ENCODE data around the gene PCGF5.
"Not testable (repeated sequence)": the region's sequence is repeated elsewhere in the genome, so short reads cannot be mapped to it uniquely, and the experiment has no call there.

The PCGF5 gene

GRCh38 chr10:91284486-91285090 lies 64.1 kb downstream of the PCGF5 start:
- no peak for DNase-seq (ENCODE audit: low spot score)
- H3K27ac Mint-ChIP-seq = no peak overlapping the region
- H3K9me3 Mint-ChIP-seq = no peaks in the 10 kb centered on the region
- H3K27me3 Mint-ChIP-seq (ENCODE audit: low read depth) = no peaks in the 10 kb centered on the region
- H3K36me3 Mint-ChIP-seq (ENCODE audit: low read depth) = peaks cover 5% of the 10 kb centered on the region
- no peaks in the 10 kb centered on the region for H3K4me1 Mint-ChIP-seq (ENCODE audit: low read depth)
- no peak overlapping the region for H3K4me3 Mint-ChIP-seq

GRCh38 chr10:91286572-91286971 lies 66.1 kb downstream of the PCGF5 start:
- Mint-ChIP-seq H3K9me3 (no peaks in the 10 kb centered on the region), H3K4me1 (ENCODE audit: low read depth) (no peaks in the 10 kb centered on the region), H3K27ac (no peak overlapping the region), H3K4me3 (no peak overlapping the region), H3K27me3 (ENCODE audit: low read depth) (no peaks in the 10 kb centered on the region), H3K36me3 (ENCODE audit: low read depth) (peaks cover 3% of the 10 kb centered on the region)
- DNase-seq (ENCODE audit: low spot score) = no peak

GRCh38 chr10:91287276-91287675 lies 66.8 kb downstream of the PCGF5 start:
- Mint-ChIP-seq H3K9me3 (no peaks in the 10 kb centered on the region), H3K36me3 (ENCODE audit: low read depth) (peaks cover 2% of the 10 kb centered on the region), H3K27ac (no peak overlapping the region), H3K4me3 (no peak overlapping the region), H3K4me1 (ENCODE audit: low read depth) (no peaks in the 10 kb centered on the region), H3K27me3 (ENCODE audit: low read depth) (no peaks in the 10 kb centered on the region)
- no peak for DNase-seq (ENCODE audit: low spot score)

GRCh38 chr10:91287912-91288311 lies 67.4 kb downstream of the PCGF5 start:
- no peaks in the 10 kb centered on the region for H3K36me3 Mint-ChIP-seq (ENCODE audit: low read depth)
- H3K4me1 Mint-ChIP-seq (ENCODE audit: low read depth) = no peaks in the 10 kb centered on the region
- H3K27ac Mint-ChIP-seq = no peak overlapping the region
- H3K4me3 Mint-ChIP-seq = no peak overlapping the region
- no peaks in the 10 kb centered on the region for H3K27me3 Mint-ChIP-seq (ENCODE audit: low read depth)
- no peaks in the 10 kb centered on the region for H3K9me3 Mint-ChIP-seq
- DNase-seq (ENCODE audit: low spot score) = no peak

- no peak for DNase-seq (ENCODE audit: low spot score)
- H3K4me1 Mint-ChIP-seq (ENCODE audit: low read depth) = no peaks in the 10 kb centered on the region
- H3K36me3 Mint-ChIP-seq (ENCODE audit: low read depth) = no peaks in the 10 kb centered on the region
- no peak overlapping the region for H3K4me3 Mint-ChIP-seq
- no peaks in the 10 kb centered on the region for H3K9me3 Mint-ChIP-seq
- H3K27ac Mint-ChIP-seq = no peak overlapping the region
- peaks cover 2% of the 10 kb centered on the region for H3K27me3 Mint-ChIP-seq (ENCODE audit: low read depth)
Observed at GRCh38 chr10:91289305-91289704, 68.8 kb downstream of the PCGF5 start.

GRCh38 chr10:91290607-91291006 lies 70.1 kb downstream of the PCGF5 start:
- H3K4me1 Mint-ChIP-seq (ENCODE audit: low read depth) = no peaks in the 10 kb centered on the region
- H3K27me3 Mint-ChIP-seq (ENCODE audit: low read depth) = peaks cover 11% of the 10 kb centered on the region
- no peak overlapping the region for H3K27ac Mint-ChIP-seq

GRCh38 chr10:91294134-91294906 lies 73.9 kb downstream of the PCGF5 start:
- no peaks in the 10 kb centered on the region for H3K36me3 Mint-ChIP-seq (ENCODE audit: low read depth)
- peaks cover 21% of the 10 kb centered on the region for H3K27me3 Mint-ChIP-seq (ENCODE audit: low read depth)
- no peak overlapping the region for H3K27ac Mint-ChIP-seq
- peaks cover 10% of the 10 kb centered on the region for H3K4me1 Mint-ChIP-seq (ENCODE audit: low read depth)
- no peak for DNase-seq (ENCODE audit: low spot score)
- no peaks in the 10 kb centered on the region for H3K9me3 Mint-ChIP-seq
- H3K4me3 Mint-ChIP-seq = no peak overlapping the region

More at GRCh38 chr10:91290607-91291006, 70.1 kb downstream of the PCGF5 start:
- no peak overlapping the region for H3K4me3 Mint-ChIP-seq
- no peaks in the 10 kb centered on the region for H3K9me3 Mint-ChIP-seq
- DNase-seq (ENCODE audit: low spot score) = no peak
- no peaks in the 10 kb centered on the region for H3K36me3 Mint-ChIP-seq (ENCODE audit: low read depth)

GRCh38 chr10:91295346-91295745 lies 74.9 kb downstream of the PCGF5 start:
- Mint-ChIP-seq H3K27ac (no peak overlapping the region), H3K36me3 (ENCODE audit: low read depth) (no peaks in the 10 kb centered on the region), H3K27me3 (ENCODE audit: low read depth) (peaks cover 21% of the 10 kb centered on the region), H3K4me3 (no peak overlapping the region), H3K4me1 (ENCODE audit: low read depth) (peaks cover 10% of the 10 kb centered on the region), H3K9me3 (no peaks in the 10 kb centered on the region)
- no peak for DNase-seq (ENCODE audit: low spot score)

- no peak for DNase-seq (ENCODE audit: low spot score)
- peaks cover 10% of the 10 kb centered on the region for H3K4me1 Mint-ChIP-seq (ENCODE audit: low read depth)
- H3K27me3 Mint-ChIP-seq (ENCODE audit: low read depth) = peaks cover 21% of the 10 kb centered on the region
- H3K9me3 Mint-ChIP-seq = no peaks in the 10 kb centered on the region
- no peak overlapping the region for H3K27ac Mint-ChIP-seq
- no peaks in the 10 kb centered on the region for H3K36me3 Mint-ChIP-seq (ENCODE audit: low read depth)
- H3K4me3 Mint-ChIP-seq = no peak overlapping the region
Observed at GRCh38 chr10:91296471-91296870, 76.0 kb downstream of the PCGF5 start.

- peak overlapping the region; percentile 67 for H3K4me3 Mint-ChIP-seq
Observed at GRCh38 chr10:91298224-91298871, 77.9 kb downstream of the PCGF5 start.

GRCh38 chr10:91299999-91300575 lies 79.6 kb downstream of the PCGF5 start:
- Mint-ChIP-seq H3K9me3 (no peaks in the 10 kb centered on the region), H3K27ac (no peak overlapping the region), H3K4me1 (ENCODE audit: low read depth) (peaks cover 10% of the 10 kb centered on the region), H3K36me3 (ENCODE audit: low read depth) (no peaks in the 10 kb centered on the region), H3K4me3 (no peak overlapping the region), H3K27me3 (ENCODE audit: low read depth) (peaks cover 13% of the 10 kb centered on the region)
- no peak for DNase-seq (ENCODE audit: low spot score)

More at GRCh38 chr10:91298224-91298871, 77.9 kb downstream of the PCGF5 start:
- H3K9me3 Mint-ChIP-seq = no peaks in the 10 kb centered on the region
- no peaks in the 10 kb centered on the region for H3K36me3 Mint-ChIP-seq (ENCODE audit: low read depth)
- peaks cover 21% of the 10 kb centered on the region for H3K27me3 Mint-ChIP-seq (ENCODE audit: low read depth)
- no peak overlapping the region for H3K27ac Mint-ChIP-seq
- H3K4me1 Mint-ChIP-seq (ENCODE audit: low read depth) = peaks cover 10% of the 10 kb centered on the region
- peak; percentile 68 for DNase-seq (ENCODE audit: low spot score)

GRCh38 chr10:91302946-91303345 lies 82.5 kb downstream of the PCGF5 start:
- not testable (repeated sequence) for H3K4me3 Mint-ChIP-seq; H3K27me3 Mint-ChIP-seq (ENCODE audit: low read depth); H3K4me1 Mint-ChIP-seq (ENCODE audit: low read depth); H3K36me3 Mint-ChIP-seq (ENCODE audit: low read depth); DNase-seq (ENCODE audit: low spot score); H3K9me3 Mint-ChIP-seq; H3K27ac Mint-ChIP-seq

GRCh38 chr10:91305979-91306378 lies 85.5 kb downstream of the PCGF5 start:
- H3K4me3 Mint-ChIP-seq, H3K27ac Mint-ChIP-seq: not testable (repeated sequence)

GRCh38 chr10:91307489-91307888 lies 87.0 kb downstream of the PCGF5 start:
- H3K27me3 Mint-ChIP-seq (ENCODE audit: low read depth) = peaks cover 4% of the 10 kb centered on the region
- no peak for DNase-seq (ENCODE audit: low spot score)
- no peaks in the 10 kb centered on the region for H3K4me1 Mint-ChIP-seq (ENCODE audit: low read depth)
- no peak overlapping the region for H3K4me3 Mint-ChIP-seq
- no peaks in the 10 kb centered on the region for H3K9me3 Mint-ChIP-seq
- no peaks in the 10 kb centered on the region for H3K36me3 Mint-ChIP-seq (ENCODE audit: low read depth)
- no peak overlapping the region for H3K27ac Mint-ChIP-seq

More at GRCh38 chr10:91305979-91306378, 85.5 kb downstream of the PCGF5 start:
- not testable (repeated sequence) for H3K4me1 Mint-ChIP-seq (ENCODE audit: low read depth); H3K9me3 Mint-ChIP-seq; DNase-seq (ENCODE audit: low spot score); H3K36me3 Mint-ChIP-seq (ENCODE audit: low read depth); H3K27me3 Mint-ChIP-seq (ENCODE audit: low read depth)

Data from T-helper 2 cell treated with Interferon-gamma antibody and Interleukin-4, amounts not matched to agents 5 μg/mL and 100 μg/mL, for 36 hours (primary cell).